Posterior vena cava (tissue), 2 donors: ENCODE results near the gene MED13L. TPM values are rescaled to one million over a fixed set of nuclear protein-coding genes. Genes with fewer than 3 reads are reported as not detected.

Experiments used
- DNase-seq: peaks from one replicate; pipeline ENCODE4 v3.0.0-alpha.2; 2020; ENCODE audit warnings: low spot score
- intact Hi-C, 2 donors: fragments of 100-400 bp; cut with DNase I; formaldehyde crosslinking; loops; one replicate each; pipeline versions ENCODE4 v1.14.1 to v1.14.2; 2022 to 2023
- total RNA-seq, 2 donors: library from RNA; stranded (reverse); fragmentation: NEBNext Ultra II Directional; extraction: Animal tissue kit (Norgen Biotek cat#: 25700); gene quantifications; one replicate each; pipeline ENCODE4 v1.2.1, GENCODE V29; 2021
- donor health status: DM: yes; HTN: yes; CAD: no.
- donor health status: DM: yes; HTN: yes; CAD: no.

The MED13L gene
- total RNA-seq, 2 donors from 2014 or later = 133 to 176 TPM

- DNase-seq = no peak
- intact Hi-C loops = no loop called here
Observed at GRCh38 chr12:116201908-116202307, 75.6 kb downstream of the MED13L start.

- intact Hi-C loops = no loop called here
- no peak for DNase-seq
Observed at GRCh38 chr12:116201359-116201758, 76.1 kb downstream of the MED13L start.

GRCh38 chr12:116200812-116201211, 76.7 kb downstream of the MED13L start:
- intact Hi-C loops = no loop called here
- DNase-seq = no peak

GRCh38 chr12:116199160-116199706, 78.3 kb downstream of the MED13L start:
- DNase-seq = no peak
- intact Hi-C loops = no loop called here

GRCh38 chr12:116196752-116197718, 80.5 kb downstream of the MED13L start:
- intact Hi-C loops = no loop called here

GRCh38 chr12:116196226-116196625, 81.3 kb downstream of the MED13L start:
- intact Hi-C loops = no loop called here
- no peak for DNase-seq

More at GRCh38 chr12:116196752-116197718, 80.5 kb downstream of the MED13L start:
- no peak for DNase-seq

GRCh38 chr12:116194935-116195431, 82.5 kb downstream of the MED13L start:
- intact Hi-C loops = no loop called here

GRCh38 chr12:116189692-116190091, 87.8 kb downstream of the MED13L start:
- intact Hi-C loops = no loop called here

More at GRCh38 chr12:116194935-116195431, 82.5 kb downstream of the MED13L start:
- DNase-seq = no peak

GRCh38 chr12:116188581-116188980, 88.9 kb downstream of the MED13L start:
- no peak for DNase-seq
- intact Hi-C loops = no loop called here

More at GRCh38 chr12:116189692-116190091, 87.8 kb downstream of the MED13L start:
- DNase-seq = no peak

GRCh38 chr12:116187151-116187511, 90.4 kb downstream of the MED13L start:
- intact Hi-C loops = no loop called here
- DNase-seq = no peak

- DNase-seq = no peak
- intact Hi-C loops = no loop called here
Observed at GRCh38 chr12:116186482-116187150, 90.9 kb downstream of the MED13L start.

- no peak for DNase-seq
- intact Hi-C loops = no loop called here
Observed at GRCh38 chr12:116184763-116185162, 92.7 kb downstream of the MED13L start.

- intact Hi-C loops = no loop called here
Observed at GRCh38 chr12:116183741-116184141, 93.8 kb downstream of the MED13L start.

GRCh38 chr12:116182359-116183063, 95.0 kb downstream of the MED13L start:
- no peak for DNase-seq
- intact Hi-C loops = no loop called here

More at GRCh38 chr12:116183741-116184141, 93.8 kb downstream of the MED13L start:
- no peak for DNase-seq

GRCh38 chr12:116180448-116180847, 97.0 kb downstream of the MED13L start:
- DNase-seq = no peak
- intact Hi-C loops = no loop called here

GRCh38 chr12:116179384-116179783, 98.1 kb downstream of the MED13L start:
- DNase-seq = no peak

GRCh38 chr12:116177017-116177416, 100.5 kb downstream of the MED13L start:
- intact Hi-C loops = loop anchor here in 1 of 2 donors (5.0 kb wide), 1 partner anchor 750 kb away; no protein-coding TSS in a partner anchor
- no peak for DNase-seq

More at GRCh38 chr12:116179384-116179783, 98.1 kb downstream of the MED13L start:
- intact Hi-C loops = loop anchor here in 1 of 2 donors (5.0 kb wide), 1 partner anchor 748 kb away; no protein-coding TSS in a partner anchor

- intact Hi-C loops = loop anchor here in 1 of 2 donors (5.0 kb wide), 1 partner anchor 752 kb away; no protein-coding TSS in a partner anchor
- no peak for DNase-seq
Observed at GRCh38 chr12:116174904-116175303, 102.6 kb downstream of the MED13L start.

GRCh38 chr12:116174006-116174405, 103.5 kb downstream of the MED13L start:
- intact Hi-C loops = no loop called here
- no peak for DNase-seq
